ENCODE data around the gene PPARG. TPM values are rescaled to one million over a fixed set of nuclear protein-coding genes. Genes with fewer than 3 reads are reported as not detected.

PPARG gene
- total and polyA plus RNA-seq, 10 donors: 5.5 to 28.0 (median 19.4) TPM

DNA sequence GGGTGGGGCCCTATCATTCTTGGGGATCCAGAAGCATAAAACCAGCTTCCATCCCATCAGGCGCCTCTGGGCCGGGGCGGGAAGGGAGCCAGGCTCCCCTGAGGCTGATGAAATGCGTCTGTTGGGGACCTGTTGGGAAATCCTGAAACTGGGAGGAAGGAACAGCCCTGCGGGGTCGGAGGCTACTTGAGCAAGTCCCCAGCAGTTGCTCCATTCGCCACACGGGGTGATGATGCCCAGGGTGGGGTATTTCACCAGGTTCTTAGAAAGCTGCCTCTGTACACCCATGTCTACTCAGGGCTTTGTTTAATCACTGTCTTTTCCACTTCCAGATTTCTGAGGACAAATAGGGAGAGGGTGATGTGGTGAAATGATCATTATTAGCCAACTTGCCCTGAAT is 170.0 kb downstream of the PPARG start:
- intact Hi-C loops (cut with DNase I; ENCODE audit: low total_unique reads): no loop called here
- Histone ChIP-seq H3K4me1 (peaks cover 0 to 29% (median 13%) of the 10 kb centered on the region in 6 donors), H3K36me3 (no peaks in the 10 kb centered on the region), H3K9me3 (no peaks in the 10 kb centered on the region), H3K27me3 (replicated peaks in 1 of 7) (no peaks in the 10 kb centered on the region), H3K4me3 (no peak overlapping the region), H3K27ac (no peak overlapping the region)
- no peak for DNase-seq
- TF ChIP-seq, protein P1, sequence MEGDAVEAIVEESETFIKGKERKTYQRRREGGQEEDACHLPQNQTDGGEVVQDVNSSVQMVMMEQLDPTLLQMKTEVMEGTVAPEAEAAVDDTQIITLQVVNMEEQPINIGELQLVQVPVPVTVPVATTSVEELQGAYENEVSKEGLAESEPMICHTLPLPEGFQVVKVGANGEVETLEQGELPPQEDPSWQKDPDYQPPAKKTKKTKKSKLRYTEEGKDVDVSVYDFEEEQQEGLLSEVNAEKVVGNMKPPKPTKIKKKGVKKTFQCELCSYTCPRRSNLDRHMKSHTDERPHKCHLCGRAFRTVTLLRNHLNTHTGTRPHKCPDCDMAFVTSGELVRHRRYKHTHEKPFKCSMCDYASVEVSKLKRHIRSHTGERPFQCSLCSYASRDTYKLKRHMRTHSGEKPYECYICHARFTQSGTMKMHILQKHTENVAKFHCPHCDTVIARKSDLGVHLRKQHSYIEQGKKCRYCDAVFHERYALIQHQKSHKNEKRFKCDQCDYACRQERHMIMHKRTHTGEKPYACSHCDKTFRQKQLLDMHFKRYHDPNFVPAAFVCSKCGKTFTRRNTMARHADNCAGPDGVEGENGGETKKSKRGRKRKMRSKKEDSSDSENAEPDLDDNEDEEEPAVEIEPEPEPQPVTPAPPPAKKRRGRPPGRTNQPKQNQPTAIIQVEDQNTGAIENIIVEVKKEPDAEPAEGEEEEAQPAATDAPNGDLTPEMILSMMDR (IDR thresholded peaks at IDR 0.05 in 8 of 11, conservative IDR thresholded peaks at IDR 0.05 in 3 of 11): no peak
- TF ChIP-seq POLR2A (IDR thresholded peaks at IDR 0.05): no peak
- TF ChIP-seq POLR2AphosphoS5 (IDR thresholded peaks at IDR 0.05): no peak
- 36 to 77% (median 66%) methylated on average over 7 to 8 of the region's 8 CpGs for WGBS, 5 donors

DNA sequence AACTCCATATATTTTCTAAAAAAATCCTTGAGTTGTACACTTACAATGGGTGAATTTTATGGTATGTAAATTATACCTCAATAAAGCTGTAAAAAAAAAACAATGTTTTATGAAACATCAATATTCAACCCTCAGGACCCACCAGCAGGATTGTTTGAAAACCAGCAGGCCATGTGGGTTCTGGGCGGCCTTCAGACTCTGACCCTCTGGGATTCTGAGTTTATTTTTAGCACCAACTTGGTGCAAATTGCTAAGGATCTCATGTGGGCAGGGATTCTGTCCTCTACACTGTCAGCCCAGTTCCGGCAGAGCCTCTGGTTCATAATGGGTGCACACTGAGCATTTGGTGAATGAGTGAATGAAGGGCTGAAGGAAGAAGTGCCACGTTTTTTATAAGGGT is 171.3 kb downstream of the PPARG start:
- DNase-seq: no peak
- TF ChIP-seq POLR2A (IDR thresholded peaks at IDR 0.05): no peak
- no peak for TF ChIP-seq POLR2AphosphoS5 (IDR thresholded peaks at IDR 0.05)
- TF ChIP-seq, protein P1 (IDR thresholded peaks at IDR 0.05 in 8 of 11, conservative IDR thresholded peaks at IDR 0.05 in 3 of 11): no peak
- Histone ChIP-seq H3K4me1 (peaks cover 0 to 29% (median 13%) of the 10 kb centered on the region in 6 donors), H3K9me3 (no peaks in the 10 kb centered on the region), H3K27me3 (replicated peaks in 1 of 7) (no peaks in the 10 kb centered on the region), H3K27ac (no peak overlapping the region), H3K36me3 (no peaks in the 10 kb centered on the region), H3K4me3 (no peak overlapping the region)
- intact Hi-C loops (cut with DNase I; ENCODE audit: low total_unique reads): no loop called here
- 82 to 92% (median 85%) methylated on average over 3 of the region's 3 CpGs for WGBS, 5 donors

DNA sequence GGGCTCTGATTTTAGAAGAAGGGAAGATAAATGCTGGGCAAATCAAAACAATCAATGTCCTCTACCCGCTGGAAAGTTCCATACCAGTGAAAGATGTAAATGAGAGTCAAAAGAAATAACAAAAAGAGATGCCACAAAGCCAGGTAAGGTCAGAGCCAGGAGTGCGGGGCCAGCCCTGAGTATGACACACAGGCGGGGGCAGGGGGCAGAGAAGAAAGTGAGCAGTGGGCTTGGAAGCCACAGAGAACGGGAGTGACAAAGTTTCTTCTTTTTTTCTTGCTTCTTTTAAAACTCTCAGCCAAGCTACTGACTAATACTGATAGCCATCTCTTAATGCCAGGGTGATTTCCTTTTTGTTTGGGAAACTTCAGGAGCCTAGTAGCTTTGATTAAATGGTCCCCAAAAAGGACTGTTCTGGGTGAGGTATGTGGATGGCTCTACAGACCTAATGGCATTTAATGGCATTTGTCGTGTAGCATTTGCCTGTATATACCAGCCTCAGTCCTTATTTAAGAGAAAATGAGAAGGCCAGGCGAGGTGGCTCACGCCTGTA is 172.3 kb downstream of the PPARG start:
- 82 to 91% (median 86%) methylated on average over 7 of the region's 7 CpGs for WGBS, 5 donors
- TF ChIP-seq POLR2AphosphoS5 (IDR thresholded peaks at IDR 0.05): no peak
- TF ChIP-seq POLR2A (IDR thresholded peaks at IDR 0.05): no peak
- TF ChIP-seq, protein P1 (IDR thresholded peaks at IDR 0.05 in 8 of 11, conservative IDR thresholded peaks at IDR 0.05 in 3 of 11): no peak
- peaks cover 0 to 29% (median 13%) of the 10 kb centered on the region in 6 donors for H3K4me1 ChIP-seq

DNA sequence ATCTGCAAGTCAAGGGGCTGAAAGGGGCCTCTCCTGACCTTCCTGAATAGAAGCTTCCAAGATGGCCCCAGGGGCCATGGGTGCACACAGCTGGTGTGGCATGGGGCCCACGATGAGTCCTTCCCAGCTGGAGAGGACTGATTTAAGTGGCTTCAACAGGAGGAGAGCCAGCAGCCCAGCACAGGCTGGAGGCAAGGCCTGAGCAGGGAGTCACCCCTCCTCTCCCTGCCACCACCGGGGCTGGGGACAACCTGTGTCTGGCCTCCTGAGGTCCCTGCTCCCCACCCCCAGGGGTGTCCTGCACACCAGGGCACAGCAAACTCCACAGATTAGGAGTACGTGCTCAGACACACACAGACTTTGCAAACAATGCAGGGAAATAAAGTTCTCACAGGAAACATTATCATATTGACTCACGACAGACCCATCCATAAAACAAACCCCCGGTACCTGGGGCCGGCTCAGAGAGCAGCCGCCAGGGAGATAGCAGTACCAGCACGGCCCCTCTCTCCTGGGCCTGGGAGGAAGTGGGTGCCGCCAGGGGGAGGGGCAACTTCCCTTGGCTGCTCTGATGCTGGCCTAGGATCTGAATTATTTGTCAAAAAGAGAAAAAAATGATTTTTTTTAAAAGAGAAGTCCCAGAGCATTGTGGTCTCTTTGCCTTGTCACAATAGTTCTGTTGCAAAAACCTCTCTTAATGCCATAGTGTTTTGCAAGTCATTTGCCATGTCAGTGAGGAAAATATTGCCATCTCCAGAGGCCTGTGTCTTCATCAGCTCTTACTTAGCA is 173.5 kb downstream of the PPARG start:
- Histone ChIP-seq H3K36me3 (no peaks in the 10 kb centered on the region), H3K27ac (peak overlapping the region in 5 of 8 donors; percentile 23 to 75 (median 32)), H3K9me3 (no peaks in the 10 kb centered on the region), H3K4me3 (peak overlapping the region in 1 of 8 donors; percentile 6), H3K4me1 (peaks cover 0 to 29% (median 13%) of the 10 kb centered on the region in 6 donors), H3K27me3 (replicated peaks in 1 of 7) (no peaks in the 10 kb centered on the region)
- 22 to 31% (median 24%) methylated on average over 8 to 9 of the region's 9 CpGs for WGBS, 5 donors
- no peak for DNase-seq
- intact Hi-C loops (cut with DNase I; ENCODE audit: low total_unique reads): no loop called here
- TF ChIP-seq, protein P1 (IDR thresholded peaks at IDR 0.05 in 8 of 11, conservative IDR thresholded peaks at IDR 0.05 in 3 of 11): no peak
- TF ChIP-seq POLR2A (IDR thresholded peaks at IDR 0.05): no peak
- TF ChIP-seq POLR2AphosphoS5 (IDR thresholded peaks at IDR 0.05): no peak

More for the DNA sequence above, 172.3 kb downstream of the PPARG start:
- Histone ChIP-seq H3K27me3 (replicated peaks in 1 of 7) (no peaks in the 10 kb centered on the region), H3K4me3 (no peak overlapping the region), H3K9me3 (no peaks in the 10 kb centered on the region), H3K27ac (no peak overlapping the region), H3K36me3 (no peaks in the 10 kb centered on the region)
- no peak for DNase-seq
- intact Hi-C loops (cut with DNase I; ENCODE audit: low total_unique reads): no loop called here

Data from spleen (tissue), 11 donors.